Measurements from ENCODE around the gene LSM4.
A peak's percentile ranks its signal among the peaks of the same experiment; 100 is the strongest.

Gene LSM4

DNA sequence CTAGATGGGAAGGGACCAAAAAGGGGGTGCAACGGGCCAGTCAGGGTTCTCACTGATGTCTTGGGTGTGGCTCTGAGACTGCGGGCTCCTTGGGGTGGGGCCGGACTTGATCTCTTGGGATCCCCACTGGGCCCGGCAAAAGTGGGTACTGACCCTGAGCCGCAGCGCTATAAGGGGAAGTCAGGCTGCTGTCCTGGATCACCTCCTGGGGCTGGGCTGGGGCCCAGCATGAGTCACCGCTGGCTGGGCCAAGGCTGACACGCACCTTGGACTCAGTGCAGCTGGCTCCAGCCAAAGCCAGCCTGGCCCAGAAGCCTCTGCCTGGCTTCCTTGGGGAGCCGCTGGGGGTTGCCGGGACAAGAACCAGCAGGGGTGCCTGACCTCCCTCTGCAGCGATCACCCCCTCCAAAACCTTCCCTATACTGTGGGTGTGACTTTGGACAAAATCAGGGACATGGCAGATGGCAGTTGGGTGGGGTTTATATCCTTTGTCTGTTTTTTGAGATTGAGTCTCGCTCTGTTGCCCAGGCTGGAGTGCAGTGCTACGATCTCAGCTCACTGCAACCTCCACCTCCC is 48.0 kb downstream of the LSM4 start:
- Mint-ChIP-seq H3K36me3 (ENCODE audit: low read depth) (peaks cover 25% of the 10 kb centered on the region), H3K4me3 (peak overlapping the region in 1 of 3 experiments; percentile 22), H3K9me3 (no peaks in the 10 kb centered on the region), H3K4me1 (peaks cover 11% of the 10 kb centered on the region), H3K27me3 (ENCODE audit: low read depth) (no peaks in the 10 kb centered on the region), H3K27ac (peak overlapping the region in 2 of 3 experiments; percentile 13 to 27)
- TF ChIP-seq, protein P1, sequence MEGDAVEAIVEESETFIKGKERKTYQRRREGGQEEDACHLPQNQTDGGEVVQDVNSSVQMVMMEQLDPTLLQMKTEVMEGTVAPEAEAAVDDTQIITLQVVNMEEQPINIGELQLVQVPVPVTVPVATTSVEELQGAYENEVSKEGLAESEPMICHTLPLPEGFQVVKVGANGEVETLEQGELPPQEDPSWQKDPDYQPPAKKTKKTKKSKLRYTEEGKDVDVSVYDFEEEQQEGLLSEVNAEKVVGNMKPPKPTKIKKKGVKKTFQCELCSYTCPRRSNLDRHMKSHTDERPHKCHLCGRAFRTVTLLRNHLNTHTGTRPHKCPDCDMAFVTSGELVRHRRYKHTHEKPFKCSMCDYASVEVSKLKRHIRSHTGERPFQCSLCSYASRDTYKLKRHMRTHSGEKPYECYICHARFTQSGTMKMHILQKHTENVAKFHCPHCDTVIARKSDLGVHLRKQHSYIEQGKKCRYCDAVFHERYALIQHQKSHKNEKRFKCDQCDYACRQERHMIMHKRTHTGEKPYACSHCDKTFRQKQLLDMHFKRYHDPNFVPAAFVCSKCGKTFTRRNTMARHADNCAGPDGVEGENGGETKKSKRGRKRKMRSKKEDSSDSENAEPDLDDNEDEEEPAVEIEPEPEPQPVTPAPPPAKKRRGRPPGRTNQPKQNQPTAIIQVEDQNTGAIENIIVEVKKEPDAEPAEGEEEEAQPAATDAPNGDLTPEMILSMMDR (IDR thresholded peaks at IDR 0.05; ENCODE audit: unreplicated experiment in 3 of 3) = no peak

DNA sequence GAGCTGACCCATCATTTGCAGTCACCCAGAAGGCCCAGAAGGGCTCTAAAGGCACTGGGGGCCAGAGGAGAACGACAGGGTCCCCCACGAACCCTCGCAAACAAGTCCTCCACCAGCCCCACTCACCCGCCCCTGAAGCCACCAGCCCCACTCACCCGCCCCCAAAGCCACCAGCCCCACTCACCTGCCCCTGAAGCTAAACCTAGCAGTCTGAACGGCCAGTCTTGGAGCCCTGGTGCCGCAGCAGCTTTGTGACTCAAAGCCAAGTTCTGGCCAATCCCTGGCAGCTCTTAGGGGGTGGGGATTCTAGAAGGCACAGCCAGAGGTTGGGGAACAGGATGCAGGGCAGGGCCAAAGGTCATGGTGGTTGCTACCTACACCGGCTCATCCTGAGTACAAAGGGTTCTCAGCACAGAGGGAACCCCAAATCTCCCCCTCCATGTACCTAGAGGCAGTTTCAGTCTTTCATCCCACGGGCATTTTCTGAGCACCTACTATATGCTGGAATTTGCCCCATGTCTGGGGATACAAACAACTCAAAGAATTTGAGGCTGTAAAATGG is 48.6 kb downstream of the LSM4 start, which contains the start of gene IQCN:
Gene IQCN (minus strand): TSS at position 234 of the 562 bp plus-strand sequence. CDS start 4,974 bp downstream, outside the sequence.
- H3K36me3 Mint-ChIP-seq (ENCODE audit: low read depth) = peaks cover 20% of the 10 kb centered on the region
- no peaks in the 10 kb centered on the region for H3K9me3 Mint-ChIP-seq
- H3K27me3 Mint-ChIP-seq (ENCODE audit: low read depth) = no peaks in the 10 kb centered on the region
- TF ChIP-seq, protein P1 (IDR thresholded peaks at IDR 0.05; ENCODE audit: unreplicated experiment in 3 of 3) = no peak
- peak within 1 kb of the TSS; percentile 13 to 27 (median 22) for H3K27ac Mint-ChIP-seq
- peaks cover 8% of the 10 kb centered on the region for H3K4me1 Mint-ChIP-seq
- peak within 1 kb of the TSS in 1 of 3 experiments; percentile 22 for H3K4me3 Mint-ChIP-seq

DNA sequence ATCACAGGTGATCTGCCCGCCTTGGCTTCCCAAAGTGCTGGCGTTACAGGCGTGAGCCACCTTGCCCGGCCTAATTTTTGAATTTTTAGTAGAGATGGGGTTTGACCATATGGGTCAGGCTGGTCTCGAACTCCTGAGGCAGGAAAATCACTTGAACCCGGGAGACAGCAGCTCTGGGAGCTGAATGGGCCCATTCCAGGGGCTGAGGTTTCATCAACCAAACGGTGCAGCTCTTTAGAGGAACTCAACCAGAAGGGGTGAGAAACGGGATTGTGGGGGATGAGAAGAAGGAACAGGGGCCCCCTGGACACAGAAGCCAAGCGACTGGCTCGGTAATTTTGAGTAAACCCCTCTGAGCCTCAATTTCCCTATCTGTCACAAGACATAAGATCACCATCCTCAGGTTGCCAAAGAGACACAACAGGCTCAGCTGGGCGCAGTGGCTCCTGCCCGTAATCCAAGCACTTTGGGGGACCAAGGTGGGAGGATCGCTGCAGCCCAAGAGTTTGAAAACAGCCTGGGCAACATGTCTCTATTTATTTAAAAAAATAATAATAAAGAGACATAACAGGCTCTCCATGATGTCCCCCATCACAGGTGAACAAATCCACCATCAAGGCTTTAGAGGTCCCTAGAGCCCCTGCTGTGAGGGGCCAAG is 49.2 kb downstream of the LSM4 start:
- TF ChIP-seq, protein P1 (IDR thresholded peaks at IDR 0.05; ENCODE audit: unreplicated experiment in 3 of 3) = no peak

DNA sequence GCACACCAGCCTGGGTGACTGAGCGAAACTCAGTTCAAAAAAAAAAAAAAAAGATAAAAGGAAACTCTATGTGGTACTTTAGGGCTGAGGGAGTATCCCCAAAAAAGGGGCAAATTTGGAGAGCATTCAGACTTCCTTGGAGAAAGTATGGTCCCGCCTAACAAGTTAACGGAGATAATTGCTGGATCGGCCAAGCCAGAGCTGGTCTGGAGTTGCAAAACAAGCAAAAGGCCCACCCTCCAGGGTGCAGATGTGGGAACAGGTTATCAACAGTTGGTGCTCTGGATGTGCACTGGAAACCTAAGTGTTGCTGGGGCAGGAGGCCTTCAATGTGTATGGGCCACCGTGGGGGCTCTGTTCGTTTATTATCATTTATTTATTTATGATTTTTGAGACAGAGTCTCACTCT is 51.4 kb downstream of the LSM4 start:
- Mint-ChIP-seq H3K9me3 (no peaks in the 10 kb centered on the region), H3K4me3 (no peak overlapping the region), H3K36me3 (ENCODE audit: low read depth) (peaks cover 24% of the 10 kb centered on the region), H3K27ac (no peak overlapping the region), H3K27me3 (ENCODE audit: low read depth) (no peaks in the 10 kb centered on the region), H3K4me1 (peaks cover 6% of the 10 kb centered on the region)
- TF ChIP-seq, protein P1 (IDR thresholded peaks at IDR 0.05; ENCODE audit: unreplicated experiment in 3 of 3) = no peak

More for the DNA sequence above, 49.2 kb downstream of the LSM4 start:
- peaks cover 15% of the 10 kb centered on the region for H3K36me3 Mint-ChIP-seq (ENCODE audit: low read depth)
- no peak overlapping the region for H3K4me3 Mint-ChIP-seq
- peaks cover 6% of the 10 kb centered on the region for H3K4me1 Mint-ChIP-seq
- H3K9me3 Mint-ChIP-seq = no peaks in the 10 kb centered on the region
- no peaks in the 10 kb centered on the region for H3K27me3 Mint-ChIP-seq (ENCODE audit: low read depth)
- no peak overlapping the region for H3K27ac Mint-ChIP-seq

DNA sequence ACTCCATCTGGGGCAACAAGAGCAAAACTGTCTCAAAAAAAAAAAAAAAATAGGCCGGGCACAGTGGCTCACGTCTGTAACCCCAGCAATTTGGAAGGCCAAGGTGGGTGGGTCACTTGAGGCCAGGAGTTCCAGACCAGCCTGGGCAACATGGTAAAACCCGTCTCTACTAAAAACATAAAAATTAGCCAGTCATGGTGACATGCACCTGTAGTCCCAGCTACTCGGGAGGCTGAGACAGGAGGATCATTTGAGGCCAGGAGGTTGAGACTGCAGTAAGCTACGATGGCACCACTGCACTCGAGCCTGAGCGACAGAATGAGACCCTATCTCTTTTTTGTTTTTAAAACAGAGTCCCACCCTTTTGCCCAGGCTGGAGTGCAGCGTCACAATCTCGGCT is 52.5 kb downstream of the LSM4 start:
- peaks cover 6% of the 10 kb centered on the region for H3K4me1 Mint-ChIP-seq
- no peak overlapping the region for H3K4me3 Mint-ChIP-seq
- no peaks in the 10 kb centered on the region for H3K9me3 Mint-ChIP-seq
- no peaks in the 10 kb centered on the region for H3K27me3 Mint-ChIP-seq (ENCODE audit: low read depth)
- H3K36me3 Mint-ChIP-seq (ENCODE audit: low read depth) = peaks cover 31% of the 10 kb centered on the region
- no peak overlapping the region for H3K27ac Mint-ChIP-seq
- TF ChIP-seq, protein P1 (IDR thresholded peaks at IDR 0.05; ENCODE audit: unreplicated experiment in 3 of 3) = no peak

Data from nephron (organoid).